NCI-H2227 (cell line): ENCODE measurements around the gene HDAC9.

Experiments
- DNase-seq: peaks from one replicate; lab custom pipeline; 2025; ENCODE audit not compliant: unreplicated experiment; lab: John Stamatoyannopoulos, UW

Gene HDAC9

GRCh38 chr7:18521945-18522566 lies 26.5 kb downstream of the HDAC9 start:
- no peak for DNase-seq

- no peak for DNase-seq
These were observed 28.7 kb downstream of the HDAC9 start for GRCh38 chr7:18524248-18524647.

GRCh38 chr7:18526368-18526878 lies 30.9 kb downstream of the HDAC9 start:
- DNase-seq: no peak

- DNase-seq: no peak
These were observed 33.7 kb downstream of the HDAC9 start for GRCh38 chr7:18529239-18529638.

- no peak for DNase-seq
These were observed 35.0 kb downstream of the HDAC9 start for GRCh38 chr7:18530224-18531179.

- DNase-seq: no peak
These were observed 36.0 kb downstream of the HDAC9 start for GRCh38 chr7:18531539-18531938.

GRCh38 chr7:18532813-18533212 lies 37.3 kb downstream of the HDAC9 start:
- no peak for DNase-seq

GRCh38 chr7:18534481-18534880 lies 38.9 kb downstream of the HDAC9 start:
- no peak for DNase-seq

GRCh38 chr7:18535810-18536415 lies 40.4 kb downstream of the HDAC9 start:
- no peak for DNase-seq

- no peak for DNase-seq
These were observed 40.9 kb downstream of the HDAC9 start for GRCh38 chr7:18536486-18536885.

GRCh38 chr7:18538554-18539250 lies 43.2 kb downstream of the HDAC9 start:
- DNase-seq: no peak

GRCh38 chr7:18540396-18540795 lies 44.8 kb downstream of the HDAC9 start:
- DNase-seq: no peak

- no peak for DNase-seq
These were observed 45.8 kb downstream of the HDAC9 start for GRCh38 chr7:18541181-18541870.

- DNase-seq: no peak
These were observed 46.3 kb downstream of the HDAC9 start for GRCh38 chr7:18541871-18542212.

- DNase-seq: no peak
These were observed 51.0 kb downstream of the HDAC9 start for GRCh38 chr7:18546576-18546975.

GRCh38 chr7:18547509-18548187 lies 52.1 kb downstream of the HDAC9 start:
- DNase-seq: no peak

- no peak for DNase-seq
These were observed 53.0 kb downstream of the HDAC9 start for GRCh38 chr7:18548534-18548933.

- DNase-seq: no peak
These were observed 55.0 kb downstream of the HDAC9 start for GRCh38 chr7:18550574-18550973.

- no peak for DNase-seq
These were observed 56.9 kb downstream of the HDAC9 start for GRCh38 chr7:18552316-18552916.
